HEK293 (cell line): ENCODE data around the gene SLC12A4.

ENCODE experiments used
- CTCF ChIA-PET: fragments of 350-600 bp; formaldehyde crosslinking; extraction: SDS; loops from one replicate; lab custom pipeline; 2021; ENCODE audit warnings: antibody characterized with exemption; lab: Yijun Ruan, JAX
- POLR2A ChIA-PET: fragments of 300-600 bp; formaldehyde crosslinking; extraction: SDS; loops from one replicate; lab custom pipeline; 2020; ENCODE audit warnings: antibody characterized with exemption, inconsistent platforms; lab: Yijun Ruan, JAX
- H3K27ac ChIP-seq: fragments of 200-500 bp; sonication (Bioruptor generic); 2 replicates; pipeline ENCODE4 v1.5.1; 2014; ENCODE audit warnings: low read depth, low read length, control low read depth, inconsistent platforms; ENCODE audit errors: extremely low read depth
- H3K36me3 ChIP-seq, 2 experiments: fragments of 200-500 bp in 1 of 2; sonication (Bioruptor generic) in 1 of 2; 1 replicate in 1 of 2; 2 replicates in 1 of 2; pipeline ENCODE4 v1.5.1; 2014 to 2017; ENCODE audit warnings: inconsistent platforms in 2 of 2, low read length in 2 of 2; ENCODE audit not compliant: control insufficient read depth in 2 of 2, insufficient read depth in 1 of 2
- H3K4me1 ChIP-seq: fragments of 200-500 bp; sonication (Bioruptor generic); 2 replicates; pipeline ENCODE4 v1.5.1; 2014; ENCODE audit warnings: mild to moderate bottlenecking, low read length, inconsistent platforms; ENCODE audit not compliant: control insufficient read depth, insufficient read depth
- H3K4me3 ChIP-seq: 2 replicates; pipeline ENCODE4 v1.5.1; 2011; ENCODE audit warnings: low read depth, mild to moderate bottlenecking, control low read depth, low read length, moderate library complexity
- H3K9me3 ChIP-seq: fragments of 200-500 bp; sonication (Bioruptor generic); 2 replicates; pipeline ENCODE4 v1.5.1; 2014; ENCODE audit warnings: low read depth, low read length, inconsistent platforms; ENCODE audit not compliant: control insufficient read depth, insufficient read depth
- EGR2 ChIP-seq: fragments of 450-650 bp; formaldehyde crosslinking; IDR thresholded peaks from 2 replicates; pipeline ENCODE4 v1.5.1; 2016; ENCODE audit warnings: low read depth, missing biosample characterization, missing genetic modification characterization
- GLIS1 ChIP-seq: fragments of 450-650 bp; formaldehyde crosslinking; IDR thresholded peaks from 2 replicates; pipeline ENCODE4 v1.5.1; 2016; ENCODE audit warnings: missing biosample characterization, missing genetic modification characterization
- ZBTB17 ChIP-seq: fragments of 450-650 bp; formaldehyde crosslinking; IDR thresholded peaks from 2 replicates; pipeline ENCODE4 v1.5.1; 2016; ENCODE audit warnings: missing biosample characterization, missing genetic modification characterization
- ZBTB20 ChIP-seq: fragments of 450-650 bp; formaldehyde crosslinking; IDR thresholded peaks from 2 replicates; pipeline ENCODE4 v1.5.1; 2016; ENCODE audit warnings: missing biosample characterization, missing genetic modification characterization
- ZIC2 ChIP-seq: fragments of 450-650 bp; formaldehyde crosslinking; IDR thresholded peaks from 2 replicates; pipeline ENCODE4 v1.5.1; 2016; ENCODE audit warnings: missing biosample characterization, missing genetic modification characterization
- ZNF138 ChIP-seq: fragments of 450-650 bp; formaldehyde crosslinking; IDR thresholded peaks from 2 replicates; pipeline ENCODE4 v1.5.1; 2016; ENCODE audit warnings: missing biosample characterization, missing genetic modification characterization, borderline replicate concordance
- ZNF341 ChIP-seq: fragments of 450-650 bp; formaldehyde crosslinking; IDR thresholded peaks from 2 replicates; pipeline ENCODE4; 2016; ENCODE audit warnings: low read depth, missing biosample characterization, missing genetic modification characterization
- ZNF776 ChIP-seq: fragments of 450-650 bp; formaldehyde crosslinking; IDR thresholded peaks from 2 replicates; pipeline ENCODE4 v1.5.0; 2017; ENCODE audit warnings: missing biosample characterization, missing genetic modification characterization, borderline replicate concordance
- TF ChIP-seq, protein P1 (sequence below): fragments of 450-650 bp; formaldehyde crosslinking; IDR thresholded peaks from 2 replicates; pipeline ENCODE4 v1.5.1; 2016; ENCODE audit warnings: missing biosample characterization, missing genetic modification characterization
- TF ChIP-seq, protein P2 (sequence below): fragments of 450-650 bp; formaldehyde crosslinking; IDR thresholded peaks from 2 replicates; pipeline ENCODE4 v1.5.1; 2016; ENCODE audit warnings: missing biosample characterization, missing genetic modification characterization
- TF ChIP-seq, protein P3 (sequence below): fragments of 450-650 bp; formaldehyde crosslinking; IDR thresholded peaks from 2 replicates; pipeline ENCODE4 v1.5.1; 2016; ENCODE audit warnings: missing biosample characterization, missing genetic modification characterization

SLC12A4 gene

DNA sequence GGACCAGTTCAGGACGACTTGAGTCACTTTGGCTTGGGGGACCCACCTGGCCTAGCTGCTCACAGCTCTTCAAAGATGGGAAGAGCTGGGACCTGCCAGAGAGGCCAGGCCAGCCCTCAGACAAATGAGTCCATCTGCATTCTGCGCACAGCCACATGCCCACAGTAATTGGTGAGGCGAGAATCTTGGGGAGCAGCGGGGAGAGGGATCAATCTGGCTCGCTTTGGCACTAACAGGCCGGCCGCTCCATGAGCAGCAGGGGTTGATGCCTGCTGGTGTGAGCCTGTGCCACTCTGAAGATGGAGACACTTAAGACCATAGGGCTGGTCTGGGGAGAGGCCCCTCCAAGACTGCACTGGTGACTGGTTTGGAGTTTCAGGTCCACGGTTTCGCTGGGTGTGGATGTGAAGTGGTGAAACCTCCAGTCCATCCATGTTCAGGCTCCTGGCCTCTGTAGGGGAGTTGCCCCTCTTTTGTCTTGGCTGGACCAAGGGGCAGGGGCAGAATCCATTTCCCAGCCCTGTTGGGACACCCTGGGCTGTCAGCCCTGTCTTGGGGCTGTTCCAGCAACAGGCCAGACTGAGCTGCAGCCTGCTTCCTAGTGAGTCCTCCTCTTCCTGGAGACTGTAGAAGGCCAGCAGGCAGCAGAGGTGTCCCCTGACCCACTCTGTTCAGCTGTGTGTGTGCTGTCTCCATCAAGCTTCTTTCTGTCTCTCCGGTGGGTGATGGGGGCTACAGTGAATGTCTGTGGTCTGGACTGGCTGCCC, 44.1 kb downstream of the SLC12A4 start:
- Histone ChIP-seq H3K27ac (no peak overlapping the region), H3K36me3 (peaks cover 0 to 47% of the 10 kb centered on the region in 2 experiments; a peak in 1 of 3 replicates), H3K4me1 (peaks cover 10% of the 10 kb centered on the region; the same call in 1 of the 2 replicates), H3K9me3 (no peaks in the 10 kb centered on the region), H3K4me3 (no peak overlapping the region)
- POLR2A ChIA-PET, result interaction anchor here (0.6 to 3.0 kb wide), 3 partner anchors 11 to 58 kb away, joined by 5 to 10 read pairs (median 5); partner anchors contain the start of gene PSKH1
- CTCF ChIA-PET, result interaction anchor here (0.6 to 2.5 kb wide), 9 partner anchors 9 to 447 kb away, joined by 3 to 7 read pairs (median 4); partner anchors contain the start of genes NRN1L and PSMB10
- TF ChIP-seq GLIS1 (tag by site-specific recombination) (no peak), ZNF341 (tag by site-specific recombination) (peak; percentile 30; the same call in 1 of the 2 replicates)

DNA sequence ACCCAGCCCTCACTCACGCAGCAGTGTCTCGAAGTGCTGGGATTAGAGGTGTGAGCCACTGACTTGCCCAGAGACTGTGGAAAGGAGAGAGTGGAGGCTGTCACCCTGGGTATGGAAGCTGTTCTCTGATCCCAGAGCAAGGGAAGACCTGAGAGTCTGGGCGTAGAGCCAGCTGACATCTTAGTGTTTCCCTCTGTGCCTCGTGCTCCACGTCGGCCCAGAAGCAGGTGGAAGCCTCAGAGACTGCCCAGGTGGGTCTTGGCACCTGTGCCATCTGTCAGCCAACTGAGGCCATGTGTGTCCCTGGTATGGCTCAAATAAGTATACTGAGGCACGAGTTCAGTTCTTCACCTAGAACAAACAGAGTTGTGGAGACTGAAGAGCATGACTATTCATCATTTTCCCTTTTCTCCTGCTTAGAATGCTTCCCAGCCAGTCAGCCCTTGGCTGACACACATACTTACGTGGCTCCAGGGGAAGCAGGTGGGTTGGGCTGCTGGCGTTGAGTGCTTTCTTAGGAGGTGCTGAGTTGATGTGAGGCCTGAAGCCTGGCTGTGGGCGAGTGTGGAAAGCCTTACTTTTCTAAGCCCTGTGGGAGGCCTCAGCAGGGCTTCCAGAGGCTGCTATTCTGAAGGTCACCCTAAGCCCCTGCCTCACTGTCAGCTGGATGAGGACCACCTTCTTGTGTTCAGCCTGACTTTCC, 44.9 kb downstream of the SLC12A4 start:
- POLR2A ChIA-PET, result no interaction called here
- Histone ChIP-seq H3K4me1 (peaks cover 10% of the 10 kb centered on the region; the same call in 1 of the 2 replicates), H3K4me3 (no peak overlapping the region), H3K36me3 (peaks cover 0 to 39% of the 10 kb centered on the region in 2 experiments; a peak in 1 of 3 replicates), H3K9me3 (no peaks in the 10 kb centered on the region), H3K27ac (no peak overlapping the region)
- CTCF ChIA-PET, result interaction anchor here (1.1 to 2.5 kb wide), 3 partner anchors 13 to 403 kb away, joined by 3 to 7 read pairs (median 4); partner anchors contain the start of genes NRN1L and PSMB10
- TF ChIP-seq ZNF138 (no peak), EGR2 (tag by site-specific recombination) (0 out of 2 replicates have a peak, but pooled peaks have one; percentile 12), ZBTB17 (tag by site-specific recombination) (0 out of 2 replicates have a peak, but pooled peaks have one; percentile 19)

DNA sequence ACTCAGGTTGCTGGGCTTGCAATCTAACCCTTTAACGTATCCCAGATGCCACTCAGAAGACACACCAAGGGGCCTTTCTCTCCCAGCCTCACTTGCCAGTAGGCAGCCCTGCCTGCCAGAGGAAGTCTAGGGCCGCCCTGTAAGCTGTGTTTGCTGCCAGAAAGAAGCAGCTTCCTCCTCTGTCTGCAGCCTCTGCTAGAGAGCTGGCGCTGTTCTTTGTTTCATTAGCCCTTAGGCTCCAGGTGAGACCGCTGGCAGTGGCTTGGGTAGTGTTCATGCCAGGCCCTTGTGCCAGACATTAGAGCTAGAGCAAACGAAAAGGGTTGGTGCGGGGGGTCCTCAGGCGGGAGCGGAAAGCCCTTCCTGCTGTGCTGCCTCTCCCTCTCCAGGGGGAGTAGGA, 45.7 kb downstream of the SLC12A4 start:
- TF ChIP-seq ZBTB20 (tag by site-specific recombination), result peak; percentile 79
- TF ChIP-seq, protein P1, sequence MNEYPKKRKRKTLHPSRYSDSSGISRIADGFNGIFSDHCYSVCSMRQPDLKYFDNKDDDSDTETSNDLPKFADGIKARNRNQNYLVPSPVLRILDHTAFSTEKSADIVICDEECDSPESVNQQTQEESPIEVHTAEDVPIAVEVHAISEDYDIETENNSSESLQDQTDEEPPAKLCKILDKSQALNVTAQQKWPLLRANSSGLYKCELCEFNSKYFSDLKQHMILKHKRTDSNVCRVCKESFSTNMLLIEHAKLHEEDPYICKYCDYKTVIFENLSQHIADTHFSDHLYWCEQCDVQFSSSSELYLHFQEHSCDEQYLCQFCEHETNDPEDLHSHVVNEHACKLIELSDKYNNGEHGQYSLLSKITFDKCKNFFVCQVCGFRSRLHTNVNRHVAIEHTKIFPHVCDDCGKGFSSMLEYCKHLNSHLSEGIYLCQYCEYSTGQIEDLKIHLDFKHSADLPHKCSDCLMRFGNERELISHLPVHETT (tag by site-specific recombination), result no peak
- Histone ChIP-seq H3K4me3 (no peak overlapping the region), H3K9me3 (no peaks in the 10 kb centered on the region)

DNA sequence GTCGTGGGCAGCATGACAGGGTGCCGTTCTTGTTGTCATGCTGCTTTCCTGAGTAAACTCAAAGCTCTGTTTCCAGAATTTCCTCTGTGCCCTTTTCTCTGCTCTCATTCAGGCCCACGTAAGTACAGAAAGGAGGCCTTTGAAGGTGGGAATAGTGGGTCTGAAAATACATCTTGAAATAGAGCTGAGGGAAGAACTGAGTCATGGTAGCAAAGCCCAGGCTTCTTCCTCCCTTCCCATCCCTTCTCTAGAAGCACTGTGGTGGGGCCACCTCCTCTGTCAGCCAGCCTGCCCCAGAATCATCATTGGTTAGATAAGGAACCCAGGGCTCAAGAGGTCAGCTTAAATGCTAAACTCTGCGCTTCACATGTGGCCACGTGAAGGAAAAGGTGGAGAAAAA, 46.2 kb downstream of the SLC12A4 start:
- TF ChIP-seq ZNF776 (tag by site-specific recombination), result no peak
- 0 out of 2 replicates have a peak, but pooled peaks have one; percentile 22 for TF ChIP-seq ZIC2 (tag by site-specific recombination)
- TF ChIP-seq, protein P2, sequence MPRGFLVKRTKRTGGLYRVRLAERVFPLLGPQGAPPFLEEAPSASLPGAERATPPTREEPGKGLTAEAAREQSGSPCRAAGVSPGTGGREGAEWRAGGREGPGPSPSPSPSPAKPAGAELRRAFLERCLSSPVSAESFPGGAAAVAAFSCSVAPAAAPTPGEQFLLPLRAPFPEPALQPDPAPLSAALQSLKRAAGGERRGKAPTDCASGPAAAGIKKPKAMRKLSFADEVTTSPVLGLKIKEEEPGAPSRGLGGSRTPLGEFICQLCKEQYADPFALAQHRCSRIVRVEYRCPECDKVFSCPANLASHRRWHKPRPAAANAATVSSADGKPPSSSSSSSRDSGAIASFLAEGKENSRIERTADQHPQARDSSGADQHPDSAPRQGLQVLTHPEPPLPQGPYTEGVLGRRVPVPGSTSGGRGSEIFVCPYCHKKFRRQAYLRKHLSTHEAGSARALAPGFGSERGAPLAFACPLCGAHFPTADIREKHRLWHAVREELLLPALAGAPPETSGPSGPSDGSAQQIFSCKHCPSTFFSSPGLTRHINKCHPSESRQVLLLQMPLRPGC (tag by site-specific recombination), result no peak
- TF ChIP-seq, protein P3, sequence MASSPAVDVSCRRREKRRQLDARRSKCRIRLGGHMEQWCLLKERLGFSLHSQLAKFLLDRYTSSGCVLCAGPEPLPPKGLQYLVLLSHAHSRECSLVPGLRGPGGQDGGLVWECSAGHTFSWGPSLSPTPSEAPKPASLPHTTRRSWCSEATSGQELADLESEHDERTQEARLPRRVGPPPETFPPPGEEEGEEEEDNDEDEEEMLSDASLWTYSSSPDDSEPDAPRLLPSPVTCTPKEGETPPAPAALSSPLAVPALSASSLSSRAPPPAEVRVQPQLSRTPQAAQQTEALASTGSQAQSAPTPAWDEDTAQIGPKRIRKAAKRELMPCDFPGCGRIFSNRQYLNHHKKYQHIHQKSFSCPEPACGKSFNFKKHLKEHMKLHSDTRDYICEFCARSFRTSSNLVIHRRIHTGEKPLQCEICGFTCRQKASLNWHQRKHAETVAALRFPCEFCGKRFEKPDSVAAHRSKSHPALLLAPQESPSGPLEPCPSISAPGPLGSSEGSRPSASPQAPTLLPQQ, result peak; percentile 46; the same call in 1 of the 2 replicates
- Histone ChIP-seq H3K9me3 (no peaks in the 10 kb centered on the region), H3K4me3 (no peak overlapping the region), H3K4me1 (peaks cover 10% of the 10 kb centered on the region; the same call in 1 of the 2 replicates), H3K27ac (no peak overlapping the region), H3K36me3 (peaks cover 0 to 36% of the 10 kb centered on the region in 2 experiments; a peak in 1 of 3 replicates)
- CTCF ChIA-PET, result interaction anchor here (1.1 to 1.7 kb wide), 4 partner anchors 10 to 249 kb away, joined by 3 to 5 read pairs (median 4); partner anchors contain the start of gene PSMB10
- POLR2A ChIA-PET, result no interaction called here

More for the DNA sequence above, 45.7 kb downstream of the SLC12A4 start:
- Histone ChIP-seq H3K27ac (no peak overlapping the region), H3K4me1 (peaks cover 10% of the 10 kb centered on the region; the same call in 1 of the 2 replicates), H3K36me3 (peaks cover 0 to 36% of the 10 kb centered on the region in 2 experiments; a peak in 1 of 3 replicates)
- CTCF ChIA-PET, result interaction anchor here (1.1 to 1.7 kb wide), 5 partner anchors 10 to 250 kb away, joined by 3 to 5 read pairs (median 4); partner anchors contain the start of genes NRN1L and PSMB10
- POLR2A ChIA-PET, result no interaction called here
